Lung microvascular endothelial cell (primary cell): Measurements from ENCODE around the gene CLIC6. TPM values are rescaled to one million over a fixed set of nuclear protein-coding genes. Genes with fewer than 3 reads are reported as not detected.

Experiments
- DNase-seq, 2 donors: peaks; one replicate each; pipeline versions ENCODE4 v3.0.0 to v3.0.0-alpha.2; 2010; ENCODE audit warnings: low read depth in 2 of 2
- total RNA-seq: library from RNA; depleted of rRNA; stranded (reverse); fragments of >200 nt; gene quantifications from 2 replicates; pipeline ENCODE4 v1.2.1, GENCODE V29; 2014

Gene CLIC6
- not detected in 2 replicates for total RNA-seq

- no peak for DNase-seq
Measured at GRCh38 chr21:34668803-34669148, at the start of gene CLIC6. Gene CLIC6, plus strand, starts transcription at chr21:34668994. Its CDS starts 395 bp downstream, at chr21:34669389.

- DNase-seq, result no peak
Measured at GRCh38 chr21:34619841-34620665, 48.7 kb upstream of the CLIC6 start.

- no peak for DNase-seq
Measured at GRCh38 chr21:34621434-34622350, 47.1 kb upstream of the CLIC6 start.

GRCh38 chr21:34623516-34623915, 45.3 kb upstream of the CLIC6 start:
- DNase-seq, result no peak

- DNase-seq, result no peak
Measured at GRCh38 chr21:34625030-34625593, 43.7 kb upstream of the CLIC6 start.

GRCh38 chr21:34626131-34626530, 42.7 kb upstream of the CLIC6 start:
- no peak for DNase-seq

GRCh38 chr21:34630536-34631143, 38.2 kb upstream of the CLIC6 start:
- peak; percentile 60 to 71 for DNase-seq

GRCh38 chr21:34632498-34632897, 36.3 kb upstream of the CLIC6 start:
- DNase-seq, result no peak

- no peak for DNase-seq
Measured at GRCh38 chr21:34635307-34635706, 33.5 kb upstream of the CLIC6 start.

GRCh38 chr21:34636961-34637360, 31.8 kb upstream of the CLIC6 start:
- DNase-seq, result no peak

- DNase-seq, result no peak
Measured at GRCh38 chr21:34639250-34639649, 29.5 kb upstream of the CLIC6 start.

GRCh38 chr21:34639882-34640788, 28.7 kb upstream of the CLIC6 start:
- DNase-seq, result peak; percentile 36 to 49

- DNase-seq, result peak; percentile 57 to 82
Measured at GRCh38 chr21:34640858-34641257, 27.9 kb upstream of the CLIC6 start.

GRCh38 chr21:34642211-34643075, 26.4 kb upstream of the CLIC6 start:
- no peak for DNase-seq

- no peak for DNase-seq
Measured at GRCh38 chr21:34644825-34645224, 24.0 kb upstream of the CLIC6 start.

- no peak for DNase-seq
Measured at GRCh38 chr21:34647555-34647954, 21.2 kb upstream of the CLIC6 start.

GRCh38 chr21:34648739-34649297, 20.0 kb upstream of the CLIC6 start:
- no peak for DNase-seq

GRCh38 chr21:34649400-34649799, 19.4 kb upstream of the CLIC6 start:
- no peak for DNase-seq

GRCh38 chr21:34650861-34651431, 17.8 kb upstream of the CLIC6 start:
- no peak for DNase-seq
